HG02852 (cell line): ENCODE data around the gene CD6.

Source experiments
- ATAC-seq: cut with Tn5 transposase; IDR thresholded peaks from one replicate; pipeline ENCODE4 v1.9.1; 2021; ENCODE audit warnings: mild to moderate bottlenecking, moderate library complexity; ENCODE audit not compliant: unreplicated experiment

The CD6 gene

GRCh38 chr11:60982184-60982583 lies 10.7 kb downstream of the CD6 start:
- no peak for ATAC-seq

- no peak for ATAC-seq
Observed at GRCh38 chr11:60984149-60984548, 12.7 kb downstream of the CD6 start.

GRCh38 chr11:60984636-60985035 lies 13.2 kb downstream of the CD6 start:
- no peak for ATAC-seq

- ATAC-seq, result no peak
Observed at GRCh38 chr11:60985501-60985900, 14.0 kb downstream of the CD6 start.

GRCh38 chr11:60985991-60986915 lies 14.8 kb downstream of the CD6 start:
- no peak for ATAC-seq

- no peak for ATAC-seq
Observed at GRCh38 chr11:60987577-60988277, 16.2 kb downstream of the CD6 start.

- no peak for ATAC-seq
Observed at GRCh38 chr11:60988658-60989057, 17.2 kb downstream of the CD6 start.

GRCh38 chr11:60989093-60989650 lies 17.7 kb downstream of the CD6 start:
- no peak for ATAC-seq

GRCh38 chr11:60991457-60991856 lies 20.0 kb downstream of the CD6 start:
- no peak for ATAC-seq

GRCh38 chr11:60992842-60993409 lies 21.4 kb downstream of the CD6 start:
- ATAC-seq, result no peak

- ATAC-seq, result no peak
Observed at GRCh38 chr11:60993615-60994014, 22.1 kb downstream of the CD6 start.

- ATAC-seq, result no peak
Observed at GRCh38 chr11:60994541-60995080, 23.1 kb downstream of the CD6 start.

GRCh38 chr11:60995798-60996197 lies 24.3 kb downstream of the CD6 start:
- no peak for ATAC-seq

- ATAC-seq, result no peak
Observed at GRCh38 chr11:60996381-60997138, 25.1 kb downstream of the CD6 start.

- no peak for ATAC-seq
Observed at GRCh38 chr11:61000426-61000825, 28.9 kb downstream of the CD6 start.

- no peak for ATAC-seq
Observed at GRCh38 chr11:61001931-61002330, 30.5 kb downstream of the CD6 start.

GRCh38 chr11:61002598-61002997 lies 31.1 kb downstream of the CD6 start:
- ATAC-seq, result no peak

- no peak for ATAC-seq
Observed at GRCh38 chr11:61004180-61004611, 32.7 kb downstream of the CD6 start.

GRCh38 chr11:61004761-61005181 lies 33.3 kb downstream of the CD6 start:
- peak; percentile 58 for ATAC-seq

- ATAC-seq, result no peak
Observed at GRCh38 chr11:61007383-61007955, 36.0 kb downstream of the CD6 start.
